H9 (cell line): ENCODE measurements around the gene MRI1. TPM values are rescaled to one million over a fixed set of nuclear protein-coding genes. Genes with fewer than 3 reads are reported as not detected.

ENCODE experiments used
- DNase-seq: peaks from one replicate; pipeline ENCODE4 v3.0.0-alpha.2; 2017
- H2AFZ ChIP-seq: one replicate; pipeline ENCODE4 v1.6.1; 2013; ENCODE audit warnings: mild to moderate bottlenecking, low read length, control low read depth, moderate library complexity
- H2AK5ac ChIP-seq: 2 replicates; pipeline ENCODE4 v1.6.1; 2013; ENCODE audit warnings: low read length, control low read depth, mixed read lengths; ENCODE audit not compliant: insufficient read length
- H2BK120ac ChIP-seq: one replicate; pipeline ENCODE4 v1.6.1; 2013; ENCODE audit warnings: low read depth, mild to moderate bottlenecking, low read length, control low read depth, inconsistent platforms; ENCODE audit not compliant: poor library complexity, severe bottlenecking
- H2BK12ac ChIP-seq: 2 replicates; pipeline ENCODE4 v1.6.1; 2013; ENCODE audit warnings: low read length, control low read depth, mixed read lengths, low read depth; ENCODE audit not compliant: insufficient read length
- H2BK15ac ChIP-seq: 2 replicates; pipeline ENCODE4 v1.6.1; 2013; ENCODE audit warnings: low read depth, low read length, control low read depth
- H2BK20ac ChIP-seq: one replicate; pipeline ENCODE4 v1.6.1; 2013; ENCODE audit warnings: low read depth, mild to moderate bottlenecking, low read length, control low read depth, inconsistent platforms; ENCODE audit not compliant: poor library complexity, severe bottlenecking
- H2BK5ac ChIP-seq: 2 replicates; pipeline ENCODE4 v1.6.1; 2013; ENCODE audit warnings: low read length, control low read depth, mixed read lengths; ENCODE audit not compliant: insufficient read length
- H3K14ac ChIP-seq: 2 replicates; pipeline ENCODE4 v1.6.1; 2013; ENCODE audit warnings: low read length, control low read depth; ENCODE audit not compliant: insufficient read depth
- H3K18ac ChIP-seq: 2 replicates; pipeline ENCODE4 v1.6.1; 2013; ENCODE audit warnings: low read depth, mild to moderate bottlenecking, mixed read lengths, low read length, control low read depth; ENCODE audit not compliant: insufficient read length
- H3K23ac ChIP-seq: 2 replicates; pipeline ENCODE4 v1.6.1; 2013; ENCODE audit warnings: low read length, control low read depth, mixed read lengths, low read depth; ENCODE audit not compliant: insufficient read length
- H3K23me2 ChIP-seq: 2 replicates; pipeline ENCODE4 v1.6.1; 2013; ENCODE audit warnings: low read depth, mild to moderate bottlenecking, mixed read lengths, low read length, control low read depth; ENCODE audit not compliant: insufficient read length, poor library complexity, severe bottlenecking
- H3K27ac ChIP-seq: 2 replicates; pipeline ENCODE4 v1.5.1; 2013; ENCODE audit warnings: low read length, control low read depth, mixed read lengths, low read depth; ENCODE audit not compliant: insufficient read length
- H3K27me3 ChIP-seq: 2 replicates; pipeline ENCODE4 v1.6.1; 2013; ENCODE audit warnings: low read length, control low read depth, inconsistent platforms; ENCODE audit not compliant: insufficient read depth
- H3K4ac ChIP-seq: 2 replicates; pipeline ENCODE4 v1.6.1; 2013; ENCODE audit warnings: low read depth, mild to moderate bottlenecking, control low read depth, inconsistent platforms, low read length, moderate library complexity
- H3K4me1 ChIP-seq: 2 replicates; pipeline ENCODE4 v1.6.1; 2013; ENCODE audit warnings: low read length, control low read depth, inconsistent platforms; ENCODE audit not compliant: insufficient read depth
- H3K4me2 ChIP-seq: 2 replicates; pipeline ENCODE4 v1.6.1; 2013; ENCODE audit warnings: low read length, control low read depth, mixed read lengths; ENCODE audit not compliant: insufficient read length, insufficient read depth
- H3K56ac ChIP-seq: 2 replicates; pipeline ENCODE4 v1.6.1; 2013; ENCODE audit warnings: low read depth, mild to moderate bottlenecking, mixed read lengths, low read length, control low read depth; ENCODE audit not compliant: insufficient read length
- H3K79me1 ChIP-seq: 2 replicates; pipeline ENCODE4 v1.6.1; 2013; ENCODE audit warnings: low read depth, mild to moderate bottlenecking, moderate library complexity, low read length, control low read depth, inconsistent platforms; ENCODE audit not compliant: insufficient read depth, poor library complexity, severe bottlenecking
- H3K79me2 ChIP-seq: 2 replicates; pipeline ENCODE4 v1.6.1; 2013; ENCODE audit warnings: low read length, control low read depth, inconsistent platforms; ENCODE audit not compliant: insufficient read depth
- H3K9ac ChIP-seq: 2 replicates; pipeline ENCODE4 v1.6.1; 2013; ENCODE audit warnings: low read length, control low read depth, mixed read lengths; ENCODE audit not compliant: insufficient read length; ENCODE audit errors: extremely low read depth
- H3K9me3 ChIP-seq: one replicate; pipeline ENCODE4 v1.6.1; 2013; ENCODE audit warnings: low read depth, low read length, inconsistent platforms; ENCODE audit not compliant: control insufficient read depth
- H3T11ph ChIP-seq: one replicate; pipeline ENCODE4 v1.6.1; 2013; ENCODE audit warnings: mild to moderate bottlenecking, low read length, control low read depth, inconsistent platforms
- H4K20me1 ChIP-seq: one replicate; pipeline ENCODE4 v1.6.1; 2013; ENCODE audit not compliant: control insufficient read depth, insufficient read length, insufficient read depth
- H4K5ac ChIP-seq: 2 replicates; pipeline ENCODE4 v1.6.1; 2013; ENCODE audit warnings: low read depth, mild to moderate bottlenecking, mixed read lengths, low read length, control low read depth; ENCODE audit not compliant: insufficient read length
- H4K8ac ChIP-seq: replicated peaks from 2 replicates; pipeline ENCODE4 v1.6.1; 2013; ENCODE audit warnings: low read length, control low read depth, mixed read lengths, low read depth; ENCODE audit not compliant: insufficient read length
- H4K91ac ChIP-seq: 2 replicates; pipeline ENCODE4 v1.6.1; 2013; ENCODE audit warnings: low read depth, mild to moderate bottlenecking, moderate library complexity, mixed read lengths, low read length, control low read depth; ENCODE audit not compliant: insufficient read length
- H3K27ac Mint-ChIP-seq, 3 experiments: 2 replicates in 2 of 3; 3 replicates in 1 of 3; pipeline ENCODE4 v1.8.0; 2020 to 2021; ENCODE audit warnings: mixed read lengths in 3 of 3, mild to moderate bottlenecking in 1 of 3, moderate library complexity in 1 of 3
- H3K27me3 Mint-ChIP-seq: 2 replicates; pipeline ENCODE4 v1.8.0; 2021; ENCODE audit warnings: low read depth, mild to moderate bottlenecking, moderate library complexity, mixed read lengths
- H3K36me3 Mint-ChIP-seq, 3 experiments: 2 replicates in 2 of 3; 3 replicates in 1 of 3; pipeline ENCODE4 v1.8.0; 2020 to 2021; ENCODE audit warnings: low read depth in 3 of 3, mixed read lengths in 3 of 3; ENCODE audit not compliant: insufficient read depth in 1 of 3
- H3K4me1 Mint-ChIP-seq, 2 experiments: 2 replicates each; pipeline ENCODE4 v1.8.0; 2020; ENCODE audit warnings: mixed read lengths in 2 of 2
- H3K4me3 Mint-ChIP-seq, 2 experiments: 2 replicates in 1 of 2; 3 replicates in 1 of 2; pipeline ENCODE4 v1.8.0; 2020 to 2021; ENCODE audit warnings: mild to moderate bottlenecking in 2 of 2, mixed read lengths in 2 of 2, moderate library complexity in 1 of 2
- H3K9me3 Mint-ChIP-seq, 2 experiments: 2 replicates in 1 of 2; 3 replicates in 1 of 2; pipeline ENCODE4 v1.8.0; 2020; ENCODE audit warnings: mild to moderate bottlenecking in 2 of 2, mixed read lengths in 2 of 2, moderate library complexity in 1 of 2
- WGBS: extraction: QIAGEN DNeasy Blood & Tissue Kit; methylation state at CpG from one replicate; pipeline ENCODE4 v1.1.7; 2013; ENCODE audit warnings: missing lambda C conversion rate, low lambda C conversion rate, mixed read lengths; ENCODE audit not compliant: insufficient read length; ENCODE audit errors: extremely low coverage; 5-methylcytosine and 5-hydroxymethylcytosine counted together
- total RNA-seq: library from RNA; stranded (reverse); gene quantifications from 2 replicates; pipeline ENCODE4 v1.2.1, GENCODE V29; 2021
- TF ChIP-seq, protein P1 (sequence below): fragments of 200-600 bp; sonication (generic); conservative IDR thresholded peaks from 3 replicates; pipeline ENCODE4 v1.8.0; 2021; ENCODE audit warnings: antibody characterized with exemption, mild to moderate bottlenecking

MRI1 gene
- total RNA-seq, 1 experiment from 2014 or later: 19.5 TPM

DNA sequence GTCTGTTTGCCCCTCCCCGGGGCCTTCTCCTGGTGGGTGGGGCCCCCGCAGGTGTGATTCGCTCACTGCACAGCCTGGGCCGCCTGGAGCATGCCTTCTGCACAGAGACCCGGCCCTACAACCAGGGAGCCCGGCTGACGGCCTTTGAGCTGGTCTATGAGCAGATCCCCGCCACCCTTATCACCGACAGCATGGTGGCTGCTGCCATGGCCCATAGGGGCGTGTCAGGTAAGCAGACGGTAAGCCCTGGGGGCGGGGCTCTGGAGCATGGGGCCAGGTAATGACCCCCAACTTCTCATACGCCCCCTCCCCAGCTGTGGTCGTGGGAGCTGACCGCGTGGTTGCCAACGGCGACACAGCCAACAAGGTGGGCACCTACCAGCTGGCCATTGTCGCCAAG lies 4.2 kb downstream of the MRI1 start:
- H3K36me3 Mint-ChIP-seq: peaks cover 5 to 15% (median 6%) of the 10 kb centered on the region in 3 experiments; a peak in 6 of 7 replicates
- Histone ChIP-seq H2BK12ac (no peak overlapping the region), H3K9ac (no peak overlapping the region), H3K9me3 (no peaks in the 10 kb centered on the region), H3K14ac (no peak overlapping the region), H3K23ac (no peak overlapping the region), H3K79me1 (no peaks in the 10 kb centered on the region), H3K18ac (no peak overlapping the region), H3K4me2 (no peak overlapping the region), H2AK5ac (no peak overlapping the region), H4K8ac (no peak overlapping the region), H3K23me2 (peaks cover 4% of the 10 kb centered on the region), H4K20me1 (no peaks in the 10 kb centered on the region), H2AFZ (no peak overlapping the region), H4K5ac (no peak overlapping the region), H2BK15ac (no peak overlapping the region), H2BK5ac (no peak overlapping the region), H3K4me1 (no peaks in the 10 kb centered on the region; the same call in 1 of the 2 replicates), H4K91ac (no peak overlapping the region), H3K4ac (no peak overlapping the region), H2BK120ac (no peak overlapping the region), H2BK20ac (no peak overlapping the region), H3K27ac (no peak overlapping the region), H3T11ph (no peak overlapping the region), H3K56ac (no peak overlapping the region), H3K79me2 (no peaks in the 10 kb centered on the region), H3K27me3 (no peaks in the 10 kb centered on the region)
- no peaks in the 10 kb centered on the region; the same call in 1 of the 2 replicates for H3K27me3 Mint-ChIP-seq
- TF ChIP-seq, protein P1, sequence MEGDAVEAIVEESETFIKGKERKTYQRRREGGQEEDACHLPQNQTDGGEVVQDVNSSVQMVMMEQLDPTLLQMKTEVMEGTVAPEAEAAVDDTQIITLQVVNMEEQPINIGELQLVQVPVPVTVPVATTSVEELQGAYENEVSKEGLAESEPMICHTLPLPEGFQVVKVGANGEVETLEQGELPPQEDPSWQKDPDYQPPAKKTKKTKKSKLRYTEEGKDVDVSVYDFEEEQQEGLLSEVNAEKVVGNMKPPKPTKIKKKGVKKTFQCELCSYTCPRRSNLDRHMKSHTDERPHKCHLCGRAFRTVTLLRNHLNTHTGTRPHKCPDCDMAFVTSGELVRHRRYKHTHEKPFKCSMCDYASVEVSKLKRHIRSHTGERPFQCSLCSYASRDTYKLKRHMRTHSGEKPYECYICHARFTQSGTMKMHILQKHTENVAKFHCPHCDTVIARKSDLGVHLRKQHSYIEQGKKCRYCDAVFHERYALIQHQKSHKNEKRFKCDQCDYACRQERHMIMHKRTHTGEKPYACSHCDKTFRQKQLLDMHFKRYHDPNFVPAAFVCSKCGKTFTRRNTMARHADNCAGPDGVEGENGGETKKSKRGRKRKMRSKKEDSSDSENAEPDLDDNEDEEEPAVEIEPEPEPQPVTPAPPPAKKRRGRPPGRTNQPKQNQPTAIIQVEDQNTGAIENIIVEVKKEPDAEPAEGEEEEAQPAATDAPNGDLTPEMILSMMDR: no peak
- DNase-seq: no peak
- no peaks in the 10 kb centered on the region for H3K9me3 Mint-ChIP-seq
- H3K27ac Mint-ChIP-seq: no peak overlapping the region
- no CpG with 5 or more reads among the region's 19 CpGs for WGBS
- peaks cover 6 to 8% of the 10 kb centered on the region in 2 experiments for H3K4me1 Mint-ChIP-seq
- no peak overlapping the region for H3K4me3 Mint-ChIP-seq
